GM18505 (cell line): ENCODE data around the gene EHMT1.
"Not testable (repeated sequence)": the region's sequence is repeated elsewhere in the genome, so short reads cannot be mapped to it uniquely, and the experiment has no call there.

ENCODE experiments used
- ATAC-seq: cut with Tn5 transposase; IDR thresholded peaks from one replicate; pipeline ENCODE4 v1.9.1; 2021; ENCODE audit not compliant: unreplicated experiment
- POLR2A ChIP-seq: IDR thresholded peaks from 4 replicates; pipeline ENCODE4 v1.6.1; 2011; ENCODE audit warnings: borderline replicate concordance; ENCODE audit not compliant: insufficient read depth, insufficient read length; ENCODE audit errors: extremely low read depth

EHMT1 gene

GRCh38 chr9:137800196-137801022, 181.6 kb downstream of the EHMT1 start:
- no peak for TF ChIP-seq POLR2A
- ATAC-seq, result no peak

GRCh38 chr9:137801023-137801319, 182.2 kb downstream of the EHMT1 start:
- TF ChIP-seq POLR2A, result no peak
- no peak for ATAC-seq

GRCh38 chr9:137802021-137802420, 183.2 kb downstream of the EHMT1 start:
- no peak for ATAC-seq
- no peak for TF ChIP-seq POLR2A

- no peak for ATAC-seq
- TF ChIP-seq POLR2A, result no peak
Measured at GRCh38 chr9:137802521-137803243, 183.9 kb downstream of the EHMT1 start.

- TF ChIP-seq POLR2A, result no peak
- no peak for ATAC-seq
Measured at GRCh38 chr9:137804908-137805630, 186.3 kb downstream of the EHMT1 start.

- no peak for TF ChIP-seq POLR2A
- no peak for ATAC-seq
Measured at GRCh38 chr9:137807721-137808703, 189.2 kb downstream of the EHMT1 start.

GRCh38 chr9:137809040-137809576, 190.3 kb downstream of the EHMT1 start:
- TF ChIP-seq POLR2A, result no peak

GRCh38 chr9:137809726-137810450, 191.1 kb downstream of the EHMT1 start:
- ATAC-seq, result not testable (repeated sequence)

More at GRCh38 chr9:137809040-137809576, 190.3 kb downstream of the EHMT1 start:
- ATAC-seq, result no peak

GRCh38 chr9:137811283-137811870, 192.6 kb downstream of the EHMT1 start:
- TF ChIP-seq POLR2A, result no peak
- no peak for ATAC-seq

- ATAC-seq, result no peak
Measured at GRCh38 chr9:137812356-137813023, 193.7 kb downstream of the EHMT1 start.

GRCh38 chr9:137813167-137813566, 194.4 kb downstream of the EHMT1 start:
- TF ChIP-seq POLR2A, result no peak

More at GRCh38 chr9:137812356-137813023, 193.7 kb downstream of the EHMT1 start:
- no peak for TF ChIP-seq POLR2A

GRCh38 chr9:137813651-137814415, 195.0 kb downstream of the EHMT1 start:
- TF ChIP-seq POLR2A, result no peak
- ATAC-seq, result no peak

More at GRCh38 chr9:137813167-137813566, 194.4 kb downstream of the EHMT1 start:
- ATAC-seq, result no peak
